Measurements from ENCODE around the gene PPP3CA.

Gene PPP3CA

DNA sequence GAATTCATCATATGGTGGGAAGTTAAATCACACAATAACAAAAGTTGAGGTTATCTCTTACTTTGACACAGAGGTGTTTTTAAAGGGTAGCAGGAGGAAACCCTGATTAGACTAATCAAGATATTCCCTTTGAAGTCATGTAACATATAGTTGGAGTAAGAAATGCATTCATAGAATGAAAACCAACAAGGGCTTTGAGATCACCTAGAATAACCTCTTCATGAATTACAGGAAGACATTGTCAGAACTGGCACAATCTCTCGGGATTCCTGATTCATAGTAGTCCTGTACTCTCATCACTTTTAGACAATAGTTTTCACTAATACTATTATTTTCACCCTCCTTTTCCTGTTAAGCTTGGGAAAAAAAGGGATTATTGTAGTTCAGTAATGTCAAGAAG is 170.2 kb downstream of the PPP3CA start:
- DNase-seq (ENCODE audit: low read depth), result no peak
- no peak overlapping the region for H3K4me3 ChIP-seq (ENCODE audit: low read length)
- no peak for TF ChIP-seq CTCF (IDR thresholded peaks at IDR 0.05; ENCODE audit: insufficient read depth, low read depth, low read length, missing control alignments)

DNA sequence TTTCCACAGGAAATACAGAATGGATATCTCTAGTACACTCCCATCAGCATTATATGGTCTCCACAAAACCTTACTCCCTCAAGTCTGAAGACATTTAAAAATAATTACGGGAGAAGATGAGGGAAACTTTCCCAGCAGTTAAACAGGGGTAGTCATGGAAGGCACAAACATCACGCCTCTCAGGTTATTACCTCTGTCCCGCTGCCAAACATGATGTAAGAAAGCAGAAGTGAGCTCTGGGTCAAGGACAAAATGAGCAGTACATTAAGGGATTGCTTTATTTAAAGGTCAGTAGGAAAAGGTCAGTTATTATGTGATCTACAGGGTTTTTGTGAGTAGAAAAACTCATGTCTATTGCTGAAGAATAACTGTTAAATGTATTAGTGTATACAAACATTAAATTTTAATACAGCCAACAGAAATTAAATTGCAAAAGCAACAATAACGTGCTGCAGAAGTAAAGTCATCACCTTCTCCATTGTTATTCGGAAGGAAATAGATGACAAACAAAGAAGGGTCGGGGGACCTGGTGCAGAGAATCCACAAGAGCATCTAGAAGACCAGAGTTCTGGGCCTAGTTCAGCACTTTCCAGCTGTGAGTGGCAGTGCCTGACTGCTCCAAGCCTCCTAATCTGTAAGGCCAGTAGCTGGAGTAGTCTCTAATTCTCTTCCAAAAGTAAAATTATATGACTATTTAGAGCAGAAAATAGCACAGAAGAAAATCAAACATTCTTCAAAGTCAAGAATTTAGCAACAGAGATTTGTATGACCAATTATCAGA is 171.2 kb downstream of the PPP3CA start:
- no peak for TF ChIP-seq CTCF (IDR thresholded peaks at IDR 0.05; ENCODE audit: insufficient read depth, low read depth, low read length, missing control alignments)
- H3K4me3 ChIP-seq (ENCODE audit: low read length), result no peak overlapping the region
- DNase-seq (ENCODE audit: low read depth), result no peak

DNA sequence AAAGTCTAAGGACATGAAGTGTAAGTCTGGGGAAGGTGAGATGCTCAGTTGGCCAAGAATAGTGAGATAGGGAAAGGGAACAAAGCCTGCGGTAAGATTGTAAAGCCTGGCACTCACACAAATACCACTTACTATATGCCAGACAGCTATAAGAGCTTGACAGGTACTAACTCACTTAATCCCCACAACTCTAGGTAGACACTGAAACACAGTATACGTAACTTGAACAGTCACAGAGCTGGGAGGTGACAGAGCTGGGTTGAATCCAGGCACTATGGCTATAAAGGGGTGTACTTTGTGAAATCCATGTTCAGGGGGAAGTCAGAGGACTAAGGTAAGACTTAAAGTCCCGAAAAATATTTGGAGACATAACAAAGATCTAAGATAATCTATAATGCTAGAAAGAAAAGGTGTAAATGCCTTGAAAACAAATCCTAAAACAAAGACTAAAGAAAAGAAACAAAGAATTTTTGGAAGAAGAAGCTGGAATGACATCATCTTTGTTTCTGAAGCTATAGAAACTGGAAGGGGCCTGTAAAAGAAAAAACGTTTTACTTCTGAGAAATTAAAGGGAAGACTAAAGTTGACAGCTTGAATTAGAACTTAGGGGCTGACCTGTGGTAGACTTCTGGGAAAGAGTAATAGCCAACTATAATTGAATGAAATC is 172.5 kb downstream of the PPP3CA start:
- DNase-seq (ENCODE audit: low read depth), result no peak
- no peak for TF ChIP-seq CTCF (IDR thresholded peaks at IDR 0.05; ENCODE audit: insufficient read depth, low read depth, low read length, missing control alignments)

GRCh38 chr4:101172369-101172768 is 175.0 kb downstream of the PPP3CA start:
- TF ChIP-seq CTCF (IDR thresholded peaks at IDR 0.05; ENCODE audit: insufficient read depth, low read depth, low read length, missing control alignments), result no peak
- no peak for DNase-seq (ENCODE audit: low read depth)
- no peak overlapping the region for H3K4me3 ChIP-seq (ENCODE audit: low read length)

More for the DNA sequence above, 172.5 kb downstream of the PPP3CA start:
- no peak overlapping the region for H3K4me3 ChIP-seq (ENCODE audit: low read length)

GRCh38 chr4:101171747-101172146 is 175.6 kb downstream of the PPP3CA start:
- peak; percentile 66 for DNase-seq (ENCODE audit: low read depth)
- TF ChIP-seq CTCF (IDR thresholded peaks at IDR 0.05; ENCODE audit: insufficient read depth, low read depth, low read length, missing control alignments), result no peak

GRCh38 chr4:101169044-101170014 is 178.0 kb downstream of the PPP3CA start:
- peak; percentile 86 for DNase-seq (ENCODE audit: low read depth)
- H3K4me3 ChIP-seq (ENCODE audit: low read length), result no peak overlapping the region
- peak; percentile 81 for TF ChIP-seq CTCF (IDR thresholded peaks at IDR 0.05; ENCODE audit: insufficient read depth, low read depth, low read length, missing control alignments)

More at GRCh38 chr4:101171747-101172146, 175.6 kb downstream of the PPP3CA start:
- no peak overlapping the region for H3K4me3 ChIP-seq (ENCODE audit: low read length)

Data from epithelial cell of esophagus (primary cell).